Heart left ventricle (tissue), 13 donors: Measurements from ENCODE around the gene C14orf93.

Source experiments
- CTCF ChIP-seq, 12 donors: fragments of 200-600 bp; sonication (generic) in 4 of 12; IDR thresholded peaks; one replicate each; pipeline versions ENCODE4 v1.5.0 to v1.8.0; 2018 to 2022; ENCODE audit warnings: antibody characterized with exemption in 12 of 12, mild to moderate bottlenecking in 5 of 12
- POLR2A ChIP-seq, 2 donors: fragments of 450-650 bp; IDR thresholded peaks; one replicate each; pipeline ENCODE4 v1.6.1; 2017; ENCODE audit warnings: antibody characterized with exemption in 2 of 2, mild to moderate bottlenecking in 2 of 2, moderate library complexity in 2 of 2
- donor health status: ischemic (EF 13 %, LVEDD 7.1; RV severe dilation, severe dysfunction).
- donor health status: DM: no; HTN: yes; CAD: no.
- donor health status: DM: no; HTN: no; CAD: no.
- donor health status: ischemic (EF 25% LVEDD 6.9; RV normal size, moderate dysfunction).
- donor health status: ischemic (EF 25% LVEDD 5.7; RV mildly dilated, moderate dysfunction).
- donor health status: ischemic (EF 35%, LVEDD 5.7; RV mildly dilated, moderate dysfunction).
- donor health status: nonischemic (EF 11% LVEDD 7.7; RV severe dilation, severe dysfunction).
- donor health status: DM: yes; HTN: yes; CAD: no.
- donor health status: PGD.
- donor health status: ischemic (EF 29% LVEDD 5.4; RV normal size, mild dysfunction).
- donor health status: nonischemic (EF 23%, LVEDD 6.1; RV moderate dilation, normal function).

- TF ChIP-seq CTCF (IDR thresholded peaks at IDR 0.05), result no peak
- TF ChIP-seq POLR2A (IDR thresholded peaks at IDR 0.05), result no peak
Observed at GRCh38 chr14:23015618-23016017, 5.7 kb upstream of the C14orf93 start.
